ENCODE data around the gene LRCH3. TPM values are rescaled to one million over a fixed set of nuclear protein-coding genes. Genes with fewer than 3 reads are reported as not detected.

LRCH3 gene
- total RNA-seq, 4 donors from 2014 or later, result 44.4 to 60.5 (median 51.5) TPM

DNA sequence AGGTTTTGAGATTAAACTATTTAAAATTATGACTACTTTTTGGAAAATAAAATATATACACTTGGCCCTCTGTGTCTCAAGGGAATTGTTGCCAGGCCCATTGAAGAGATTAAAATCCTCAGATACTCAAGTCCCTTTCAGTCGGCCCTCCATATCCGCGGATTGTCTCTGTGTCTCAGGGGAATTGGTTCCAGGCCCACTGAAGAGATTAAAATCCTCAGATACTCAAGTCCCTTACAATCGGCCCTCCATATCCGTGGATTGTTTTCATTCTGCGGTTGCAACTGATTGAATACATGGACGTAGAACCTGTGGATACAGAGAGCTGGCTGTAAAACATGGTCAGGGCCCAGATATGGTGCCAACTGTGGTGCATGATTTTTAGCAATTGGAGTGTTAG, 15.7 kb upstream of the LRCH3 start:
- TF ChIP-seq, protein P1, sequence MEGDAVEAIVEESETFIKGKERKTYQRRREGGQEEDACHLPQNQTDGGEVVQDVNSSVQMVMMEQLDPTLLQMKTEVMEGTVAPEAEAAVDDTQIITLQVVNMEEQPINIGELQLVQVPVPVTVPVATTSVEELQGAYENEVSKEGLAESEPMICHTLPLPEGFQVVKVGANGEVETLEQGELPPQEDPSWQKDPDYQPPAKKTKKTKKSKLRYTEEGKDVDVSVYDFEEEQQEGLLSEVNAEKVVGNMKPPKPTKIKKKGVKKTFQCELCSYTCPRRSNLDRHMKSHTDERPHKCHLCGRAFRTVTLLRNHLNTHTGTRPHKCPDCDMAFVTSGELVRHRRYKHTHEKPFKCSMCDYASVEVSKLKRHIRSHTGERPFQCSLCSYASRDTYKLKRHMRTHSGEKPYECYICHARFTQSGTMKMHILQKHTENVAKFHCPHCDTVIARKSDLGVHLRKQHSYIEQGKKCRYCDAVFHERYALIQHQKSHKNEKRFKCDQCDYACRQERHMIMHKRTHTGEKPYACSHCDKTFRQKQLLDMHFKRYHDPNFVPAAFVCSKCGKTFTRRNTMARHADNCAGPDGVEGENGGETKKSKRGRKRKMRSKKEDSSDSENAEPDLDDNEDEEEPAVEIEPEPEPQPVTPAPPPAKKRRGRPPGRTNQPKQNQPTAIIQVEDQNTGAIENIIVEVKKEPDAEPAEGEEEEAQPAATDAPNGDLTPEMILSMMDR (IDR thresholded peaks at IDR 0.05; ENCODE audit: low read depth), result no peak

DNA sequence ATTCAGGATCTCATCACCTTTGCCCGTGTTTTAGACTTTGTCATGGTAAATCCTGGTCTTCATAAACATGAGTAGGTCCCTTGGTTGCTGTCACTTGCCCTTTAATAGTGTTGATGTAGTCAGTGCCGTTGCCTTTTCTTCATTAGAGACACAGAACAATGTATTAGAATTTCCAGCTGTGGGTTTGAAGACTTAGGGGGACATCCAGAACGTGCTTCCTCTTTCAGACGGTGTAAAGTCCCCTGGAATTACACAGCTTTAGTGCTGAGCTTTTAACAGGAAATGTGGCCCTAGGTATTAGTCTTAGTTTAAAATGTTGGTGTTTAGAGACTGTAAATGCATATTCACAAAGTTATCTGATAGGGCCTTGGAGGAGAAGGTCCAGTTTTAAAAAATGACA, 8.8 kb upstream of the LRCH3 start:
- TF ChIP-seq, protein P1 (IDR thresholded peaks at IDR 0.05; ENCODE audit: low read depth), result no peak

DNA sequence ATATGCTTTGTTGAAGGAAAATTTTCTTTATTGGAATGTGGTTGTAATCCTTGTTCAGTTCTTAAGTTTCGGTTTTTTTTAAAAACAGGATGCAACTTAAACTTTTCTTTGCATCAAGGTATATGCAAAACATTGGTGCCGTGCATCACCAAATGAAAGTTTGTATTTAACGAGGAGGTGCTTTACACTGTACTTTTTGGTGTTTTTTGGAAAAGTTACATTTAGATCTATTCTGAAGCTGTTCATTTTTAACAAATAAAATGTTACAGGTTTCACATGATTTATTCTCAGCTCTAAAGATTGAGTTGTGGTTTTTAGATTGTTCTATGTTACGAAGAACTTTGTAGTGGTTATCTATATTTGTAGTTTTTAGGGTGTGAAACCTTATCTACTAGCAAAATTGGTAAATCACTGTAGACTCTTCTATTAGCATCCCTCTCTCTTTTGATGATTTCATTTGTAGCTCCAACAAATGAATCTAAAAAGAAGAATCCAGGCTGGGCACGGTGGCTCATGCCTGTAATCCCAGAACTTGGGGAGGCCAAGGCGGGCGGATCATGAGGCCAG, 7.0 kb upstream of the LRCH3 start:
- TF ChIP-seq, protein P1 (IDR thresholded peaks at IDR 0.05; ENCODE audit: low read depth), result no peak

DNA sequence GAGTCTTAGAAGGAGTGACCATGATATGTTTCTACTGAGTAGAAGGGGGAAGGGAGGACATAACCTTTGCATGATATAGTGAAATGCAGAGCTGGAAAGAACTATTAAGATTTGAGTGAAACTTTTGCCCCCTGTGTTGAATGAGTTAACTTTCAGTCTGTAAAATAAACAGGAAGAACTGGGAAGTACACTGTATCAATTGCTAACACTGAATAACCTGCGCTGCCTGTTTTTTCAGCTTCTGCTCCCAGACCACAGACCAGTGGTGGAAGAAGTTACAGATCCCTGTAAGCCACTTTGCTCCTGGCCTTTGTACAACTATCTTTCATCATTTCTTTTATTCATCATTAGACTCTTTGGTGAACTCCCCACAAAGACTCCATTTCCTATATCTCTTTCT, 3.6 kb upstream of the LRCH3 start:
- TF ChIP-seq, protein P1 (IDR thresholded peaks at IDR 0.05; ENCODE audit: low read depth), result no peak

DNA sequence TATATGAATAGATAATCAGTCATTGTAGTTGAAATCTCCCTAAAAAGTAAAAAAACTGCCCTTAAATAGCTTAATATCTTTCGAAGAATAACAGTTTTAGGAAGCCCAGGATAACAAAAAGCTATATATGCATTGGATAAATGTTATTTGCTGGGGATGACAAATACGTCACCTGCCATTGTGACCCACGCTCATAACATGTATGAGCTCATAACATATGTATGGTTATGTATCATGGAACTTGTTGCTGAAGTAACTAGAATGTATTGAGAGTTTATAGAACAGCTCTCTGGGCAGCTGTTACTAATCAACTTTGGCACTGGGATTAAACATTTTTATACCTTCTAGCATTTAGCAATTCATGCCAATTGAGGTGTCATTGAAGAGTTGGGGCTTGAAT, 1.7 kb upstream of the LRCH3 start:
- TF ChIP-seq, protein P1 (IDR thresholded peaks at IDR 0.05; ENCODE audit: low read depth), result no peak

DNA sequence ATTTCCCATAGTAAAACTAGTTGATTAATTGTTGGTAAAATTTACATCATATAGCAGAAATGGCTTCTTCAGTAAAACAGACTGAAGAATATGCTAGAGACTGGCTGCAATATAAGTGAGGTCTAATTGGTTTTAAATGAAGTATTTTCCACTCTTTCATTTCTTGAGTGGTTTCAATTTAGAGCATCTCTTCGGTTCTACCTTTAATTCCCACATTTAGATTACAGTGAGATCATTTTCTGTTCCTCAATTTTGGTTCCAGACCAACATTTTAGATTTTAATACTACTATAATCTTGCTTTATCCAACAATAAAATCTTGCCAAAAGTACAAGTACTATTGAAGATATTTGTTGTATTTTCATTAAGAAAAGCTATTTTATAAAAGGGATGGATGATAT, 1.0 kb upstream of the LRCH3 start:
- TF ChIP-seq, protein P1 (IDR thresholded peaks at IDR 0.05; ENCODE audit: low read depth), result no peak

DNA sequence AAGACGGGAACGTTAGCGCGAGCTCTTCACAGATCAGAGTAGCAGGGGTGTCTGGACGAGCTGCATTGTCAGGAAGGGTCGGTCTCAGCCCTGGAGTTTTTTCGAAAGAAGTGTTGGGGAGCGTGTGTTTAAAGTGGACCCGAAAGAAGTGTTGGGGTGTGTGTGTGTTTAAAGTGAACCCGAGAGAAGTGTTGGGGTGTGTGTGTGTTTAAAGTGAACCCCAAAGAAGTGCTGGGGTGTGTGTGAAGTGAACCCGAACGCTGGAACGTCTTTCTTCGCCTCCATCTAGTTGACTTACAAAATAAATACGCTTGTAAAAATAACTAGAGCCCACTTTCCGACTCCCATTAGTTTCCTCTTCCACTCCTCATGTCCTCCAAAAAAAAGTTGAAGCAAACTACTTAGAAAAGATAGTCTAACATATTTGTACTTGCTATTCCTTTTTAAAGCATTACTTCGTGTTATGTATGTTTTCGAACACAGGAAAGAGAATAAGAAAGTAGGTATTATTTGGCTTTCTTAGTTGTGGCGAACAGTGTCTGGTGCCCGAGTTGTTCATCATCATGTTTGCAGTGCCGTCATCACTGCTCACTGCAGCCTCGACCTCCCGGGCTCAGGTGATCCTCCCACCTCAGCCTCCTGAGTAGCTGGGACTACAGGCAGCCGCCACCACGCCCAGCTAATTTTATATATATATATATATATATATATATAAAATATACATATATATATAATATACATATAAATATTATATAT, 1.0 kb downstream of the LRCH3 start:
- TF ChIP-seq, protein P1 (IDR thresholded peaks at IDR 0.05; ENCODE audit: low read depth), result no peak

Measured in subcutaneous adipose tissue (tissue), 4 donors.